GM12864 (cell line): Measurements from ENCODE around the gene LRRC47.

Source experiments
- DNase-seq: peaks from one replicate; pipeline ENCODE4 v3.0.0-alpha.2; 2011; ENCODE audit warnings: low read depth
- H3K4me3 ChIP-seq: 2 replicates; pipeline ENCODE4 v1.5.1; 2011; ENCODE audit warnings: mild to moderate bottlenecking, low read depth, low read length, control low read depth
- CTCF ChIP-seq: IDR thresholded peaks from 2 replicates; pipeline ENCODE4 v1.5.1; 2011; ENCODE audit warnings: low read depth, mild to moderate bottlenecking, moderate library complexity, low read length, control low read depth, inconsistent platforms; ENCODE audit errors: missing control alignments

The LRRC47 gene

GRCh38 chr1:3786468-3787348, 9.6 kb downstream of the LRRC47 start:
- DNase-seq, result no peak
- H3K4me3 ChIP-seq, result no peak overlapping the region
- no peak for TF ChIP-seq CTCF

GRCh38 chr1:3785456-3786157, 10.7 kb downstream of the LRRC47 start:
- peak; percentile 23 for TF ChIP-seq CTCF
- no peak for DNase-seq
- H3K4me3 ChIP-seq, result no peak overlapping the region

- no peak overlapping the region for H3K4me3 ChIP-seq
- no peak for TF ChIP-seq CTCF
- no peak for DNase-seq
Observed at GRCh38 chr1:3785045-3785444, 11.3 kb downstream of the LRRC47 start.

GRCh38 chr1:3783651-3784474, 12.4 kb downstream of the LRRC47 start:
- no peak for TF ChIP-seq CTCF
- H3K4me3 ChIP-seq, result no peak overlapping the region
- DNase-seq, result no peak

GRCh38 chr1:3780901-3781300, 15.4 kb downstream of the LRRC47 start:
- no peak for DNase-seq
- no peak overlapping the region for H3K4me3 ChIP-seq
- no peak for TF ChIP-seq CTCF

- TF ChIP-seq CTCF, result no peak
- DNase-seq, result no peak
Observed at GRCh38 chr1:3779912-3780416, 16.3 kb downstream of the LRRC47 start.

More at GRCh38 chr1:3779912-3780416, 16.3 kb downstream of the LRRC47 start:
- H3K4me3 ChIP-seq, result no peak overlapping the region
